Chondrocyte (in vitro differentiated cells): ENCODE data around the gene TOGARAM1. TPM values are rescaled to one million over a fixed set of nuclear protein-coding genes. Genes with fewer than 3 reads are reported as not detected.

Experiments used
- DNase-seq: peaks from one replicate; pipeline ENCODE4 v3.0.0; 2021; ENCODE audit warnings: mixed read lengths, low spot score
- H3K27ac Mint-ChIP-seq: one replicate; pipeline ENCODE4 v1.8.0; 2021; ENCODE audit warnings: mild to moderate bottlenecking, moderate library complexity, mixed read lengths; ENCODE audit not compliant: unreplicated experiment
- H3K27me3 Mint-ChIP-seq: 2 replicates; pipeline ENCODE4 v1.8.0; 2021; ENCODE audit warnings: low read depth, mixed read lengths
- H3K36me3 Mint-ChIP-seq: 2 replicates; pipeline ENCODE4 v1.8.0; 2021; ENCODE audit warnings: low read depth, mixed read lengths
- H3K4me1 Mint-ChIP-seq: 2 replicates; pipeline ENCODE4 v1.8.0; 2021; ENCODE audit warnings: low read depth, mild to moderate bottlenecking, mixed read lengths
- H3K4me3 Mint-ChIP-seq: one replicate; pipeline ENCODE4 v1.8.0; 2021; ENCODE audit warnings: mild to moderate bottlenecking, moderate library complexity, mixed read lengths; ENCODE audit not compliant: unreplicated experiment
- H3K9me3 Mint-ChIP-seq: 2 replicates; pipeline ENCODE4 v1.8.0; 2021; ENCODE audit warnings: low read depth, mixed read lengths
- CTCF ChIP-seq: fragments of 200-600 bp; sonication (generic); IDR thresholded peaks from 2 replicates; pipeline ENCODE4 v1.5.0; 2021; ENCODE audit warnings: antibody characterized with exemption, mild to moderate bottlenecking, moderate library complexity
- total RNA-seq: library from RNA; stranded (reverse); gene quantifications from 3 replicates; pipeline ENCODE4 v1.2.1, GENCODE V29; 2021

Gene TOGARAM1
- total RNA-seq, 1 donor from 2014 or later = 13.3 TPM

- H3K4me3 Mint-ChIP-seq = no peak overlapping the region
- no peak for DNase-seq
- TF ChIP-seq CTCF = no peak
- H3K27ac Mint-ChIP-seq = no peak overlapping the region
- no peaks in the 10 kb centered on the region for H3K4me1 Mint-ChIP-seq
- no peaks in the 10 kb centered on the region for H3K9me3 Mint-ChIP-seq
- H3K36me3 Mint-ChIP-seq = peaks cover 18% of the 10 kb centered on the region
- H3K27me3 Mint-ChIP-seq = no peaks in the 10 kb centered on the region
These were observed 79.7 kb downstream of the TOGARAM1 start for GRCh38 chr14:45041641-45042040.

- TF ChIP-seq CTCF = no peak
- H3K27me3 Mint-ChIP-seq = no peaks in the 10 kb centered on the region
- H3K36me3 Mint-ChIP-seq = peaks cover 19% of the 10 kb centered on the region
- H3K4me3 Mint-ChIP-seq = no peak overlapping the region
- no peaks in the 10 kb centered on the region for H3K4me1 Mint-ChIP-seq
- no peak for DNase-seq
- no peaks in the 10 kb centered on the region for H3K9me3 Mint-ChIP-seq
- H3K27ac Mint-ChIP-seq = no peak overlapping the region
These were observed 82.6 kb downstream of the TOGARAM1 start for GRCh38 chr14:45044638-45045037.

GRCh38 chr14:45048385-45048784 is 86.4 kb downstream of the TOGARAM1 start:
- Mint-ChIP-seq H3K36me3 (peaks cover 20% of the 10 kb centered on the region), H3K27me3 (no peaks in the 10 kb centered on the region), H3K4me3 (no peak overlapping the region), H3K4me1 (no peaks in the 10 kb centered on the region), H3K9me3 (no peaks in the 10 kb centered on the region), H3K27ac (no peak overlapping the region)
- TF ChIP-seq CTCF = no peak
- DNase-seq = no peak

- no peak for DNase-seq
- Mint-ChIP-seq H3K36me3 (peaks cover 22% of the 10 kb centered on the region), H3K4me3 (no peak overlapping the region)
These were observed 89.2 kb downstream of the TOGARAM1 start for GRCh38 chr14:45051180-45051579.

GRCh38 chr14:45051896-45052295 is 89.9 kb downstream of the TOGARAM1 start:
- no peak overlapping the region for H3K27ac Mint-ChIP-seq
- no peak for TF ChIP-seq CTCF
- no peaks in the 10 kb centered on the region for H3K27me3 Mint-ChIP-seq
- H3K9me3 Mint-ChIP-seq = peaks cover 9% of the 10 kb centered on the region
- H3K36me3 Mint-ChIP-seq = peaks cover 22% of the 10 kb centered on the region
- DNase-seq = no peak
- H3K4me3 Mint-ChIP-seq = no peak overlapping the region
- H3K4me1 Mint-ChIP-seq = no peaks in the 10 kb centered on the region

More at GRCh38 chr14:45051180-45051579, 89.2 kb downstream of the TOGARAM1 start:
- H3K27me3 Mint-ChIP-seq = no peaks in the 10 kb centered on the region
- H3K9me3 Mint-ChIP-seq = peaks cover 2% of the 10 kb centered on the region
- no peak overlapping the region for H3K27ac Mint-ChIP-seq
- no peak for TF ChIP-seq CTCF
- no peaks in the 10 kb centered on the region for H3K4me1 Mint-ChIP-seq
